Activated effector memory CD4-positive, alpha-beta T cell treated with Interleukin-2 at 50 U/mL for 16 hours (primary cell): ENCODE measurements around the gene DAAM1.

Source experiments
- DNase-seq: peaks from one replicate; pipeline ENCODE4 v3.0.0-alpha.2; 2020

The DAAM1 gene

DNA sequence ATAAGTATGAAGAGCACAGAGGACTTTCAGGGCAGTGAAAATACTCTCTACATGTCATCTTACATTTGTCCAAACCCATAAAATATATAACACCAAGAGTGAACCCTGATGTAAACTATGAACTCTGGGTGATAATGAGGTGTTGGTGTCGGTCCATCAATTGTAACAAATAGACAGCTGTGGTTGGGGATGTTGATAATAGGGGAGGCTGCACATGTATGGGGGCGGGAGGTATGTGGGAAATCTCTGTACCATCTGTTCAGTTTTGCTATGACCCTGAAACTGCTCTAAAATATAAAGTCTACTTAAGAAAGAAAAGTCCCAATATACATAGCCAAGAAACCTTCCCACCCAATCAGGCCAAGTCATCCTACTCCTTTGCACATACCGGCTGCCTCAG is 188.2 kb downstream of the DAAM1 start:
- no peak for DNase-seq

DNA sequence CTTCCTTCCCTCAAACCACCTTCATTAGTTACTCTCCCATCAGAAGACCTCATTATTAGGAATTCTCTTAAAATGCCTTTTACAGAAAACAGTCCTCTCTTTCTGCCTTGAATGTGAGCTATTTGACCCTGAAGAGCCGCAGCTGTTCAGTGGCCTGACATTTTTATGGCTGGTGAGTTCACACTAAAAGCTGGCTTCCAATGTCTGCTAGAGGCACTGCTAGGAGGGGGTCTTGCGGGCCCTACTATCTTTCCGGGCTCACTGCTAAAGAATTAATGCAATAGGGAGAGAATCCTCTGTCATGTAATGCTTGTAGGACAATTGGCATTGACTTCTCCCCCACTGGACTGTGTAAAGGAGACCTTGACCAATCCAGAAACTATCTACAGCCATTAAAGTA is 189.0 kb downstream of the DAAM1 start:
- DNase-seq: no peak

DNA sequence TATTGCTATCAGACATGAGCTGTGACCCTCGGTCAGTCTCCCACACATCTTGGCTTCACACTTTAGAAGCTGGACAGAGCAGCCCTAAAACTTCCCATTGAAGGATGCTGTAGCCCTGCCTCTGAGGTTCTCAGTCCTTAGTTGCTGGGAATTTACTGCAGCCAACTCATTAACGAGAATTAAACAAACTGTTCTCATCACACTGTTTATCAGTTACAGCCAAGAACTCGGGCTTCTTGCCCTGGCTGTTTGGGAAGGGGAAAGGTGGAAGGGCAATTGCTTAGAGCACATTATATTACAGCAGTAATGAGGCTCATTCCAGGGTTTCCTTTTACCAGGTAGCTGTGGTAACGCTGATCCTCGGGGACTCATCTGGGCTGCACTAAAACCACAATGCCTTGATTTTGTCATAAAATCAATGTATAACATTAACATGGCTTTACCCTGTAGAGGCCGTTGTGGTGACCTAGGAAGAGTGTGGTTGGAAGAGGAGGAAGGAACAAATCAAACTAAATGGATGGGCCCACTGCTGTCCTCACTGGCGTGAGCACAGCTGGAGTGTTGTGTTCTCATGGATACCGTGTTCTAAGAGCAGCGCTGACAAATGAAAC is 189.6 kb downstream of the DAAM1 start:
- no peak for DNase-seq

DNA sequence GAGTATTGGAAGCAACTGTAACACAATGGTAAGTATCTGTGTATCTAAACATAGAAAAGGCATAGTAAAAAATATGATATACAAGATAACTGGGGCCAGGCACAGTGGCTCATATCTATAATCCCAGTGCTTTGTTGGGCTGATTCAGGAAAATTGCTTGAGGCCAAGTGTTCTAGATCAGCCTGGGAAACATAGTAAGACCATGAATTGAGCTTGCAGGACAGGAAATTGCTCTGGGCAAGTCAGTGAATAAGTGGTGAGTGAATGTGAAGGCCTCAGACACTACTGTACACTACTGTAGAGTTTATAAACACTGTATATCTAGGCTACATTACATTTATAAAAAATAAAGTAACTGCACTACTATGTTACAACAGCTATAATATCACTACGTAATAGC is 201.5 kb downstream of the DAAM1 start:
- DNase-seq: no peak

DNA sequence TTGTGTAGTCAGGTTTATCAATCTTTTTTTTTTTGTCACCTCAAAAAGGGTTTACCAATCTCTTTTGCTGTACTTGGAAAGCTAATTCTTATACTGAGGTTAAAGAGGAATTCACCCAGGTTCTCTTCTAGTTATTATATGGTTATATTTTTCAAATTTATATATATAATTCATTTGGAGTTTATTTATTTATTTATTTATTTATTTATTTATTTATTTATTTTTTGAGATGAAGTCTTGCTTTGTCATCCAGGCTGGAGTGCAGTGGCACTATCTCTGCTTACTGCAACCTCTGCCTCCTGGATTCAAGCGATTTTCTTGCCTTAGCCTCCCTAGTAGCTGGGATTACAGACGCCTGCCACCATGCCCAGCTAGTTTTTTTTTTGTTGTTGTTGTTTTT is 202.9 kb downstream of the DAAM1 start:
- DNase-seq: no peak

DNA sequence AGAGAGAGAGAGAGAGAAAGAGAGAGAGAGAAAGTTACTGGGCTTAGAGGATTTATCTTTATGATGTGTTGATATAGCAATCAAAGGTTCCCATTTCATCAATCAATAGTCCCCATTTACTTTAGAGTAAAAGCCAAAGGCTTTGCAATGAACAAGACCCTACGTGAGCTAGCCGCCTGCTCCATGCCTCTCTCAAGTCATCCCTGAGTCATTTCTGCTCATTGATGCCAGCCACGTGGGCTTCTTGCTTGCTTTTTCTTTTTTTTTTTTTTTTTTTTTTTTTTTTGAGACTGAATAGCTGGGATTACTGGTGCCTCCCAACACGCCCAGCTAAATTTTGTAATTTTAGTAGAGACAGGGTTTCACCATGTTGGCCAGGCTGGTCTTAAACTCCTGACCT is 205.8 kb downstream of the DAAM1 start:
- no peak for DNase-seq

DNA sequence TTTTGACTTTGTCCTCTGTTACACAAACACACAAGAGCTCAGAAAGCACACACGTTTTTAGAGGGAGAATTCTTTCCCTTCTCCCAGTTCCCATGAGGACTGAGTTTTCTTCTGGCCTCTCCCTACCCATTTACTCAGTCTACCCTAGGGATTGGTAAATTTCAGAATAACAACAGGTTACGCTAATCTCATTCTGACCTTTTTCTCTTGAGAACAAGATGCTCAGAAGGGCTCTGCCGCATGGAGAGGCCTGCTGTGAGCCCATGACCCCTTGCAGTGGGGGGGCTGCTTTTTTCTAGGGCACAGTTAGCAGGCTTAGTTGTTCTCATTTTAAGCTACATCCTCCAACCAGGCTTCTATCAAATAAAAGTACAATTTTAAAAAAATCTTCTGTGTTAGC is 207.2 kb downstream of the DAAM1 start:
- DNase-seq: no peak

DNA sequence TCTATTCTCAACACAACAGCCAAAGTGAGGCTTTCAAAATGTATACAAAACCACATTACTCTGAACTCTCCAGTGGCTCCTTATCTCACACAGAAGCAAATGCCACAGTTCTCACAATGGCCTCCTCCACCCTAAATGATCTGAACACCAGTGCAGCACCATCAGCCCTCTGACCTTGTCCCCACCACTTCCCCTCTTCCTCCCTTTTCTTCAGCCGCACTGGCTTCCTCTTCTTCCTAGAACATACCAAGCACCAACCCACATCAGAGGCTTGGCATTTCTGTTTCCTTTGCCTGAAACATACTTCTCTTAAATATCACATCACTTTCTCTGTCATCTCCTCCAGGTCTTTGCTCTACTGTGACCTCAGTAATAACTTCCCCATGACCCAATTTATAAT is 210.4 kb downstream of the DAAM1 start:
- DNase-seq: no peak

DNA sequence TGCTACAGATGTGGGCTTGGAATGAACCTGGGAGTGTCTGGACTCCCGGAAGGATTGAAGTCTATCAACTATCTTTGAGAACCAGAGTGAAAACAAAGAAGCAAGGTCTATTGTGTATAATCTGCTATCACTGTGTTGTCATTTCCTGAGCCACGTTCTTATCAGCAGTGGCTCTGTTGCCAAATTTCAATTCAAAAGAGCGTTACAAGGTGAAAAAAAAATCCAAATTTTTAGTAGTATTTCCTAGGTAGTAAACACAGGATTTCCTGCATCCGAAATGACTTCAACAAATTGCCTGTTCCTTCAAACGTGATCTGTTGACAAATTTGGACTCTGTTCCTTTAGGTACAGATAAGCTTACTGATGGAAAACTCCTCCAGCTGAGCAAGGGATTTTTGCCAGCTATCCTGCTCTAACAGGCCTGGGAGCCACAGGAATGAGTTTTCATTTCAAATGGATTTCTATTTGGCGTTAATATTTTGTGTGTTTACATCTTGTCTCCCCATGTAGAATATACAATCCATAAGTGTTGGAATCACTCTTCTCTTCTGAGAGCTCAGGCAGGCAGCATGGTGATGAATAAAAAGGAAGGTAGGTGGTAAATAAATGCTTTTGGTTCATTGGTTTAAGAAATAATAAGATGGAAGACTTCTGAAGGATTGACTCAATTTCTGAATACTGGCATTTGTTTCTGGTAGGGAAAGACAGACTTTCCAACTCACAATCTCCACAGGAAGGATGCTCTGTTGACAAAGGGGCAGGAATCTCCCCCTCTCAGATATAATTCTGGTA is 218.2 kb downstream of the DAAM1 start:
- no peak for DNase-seq

DNA sequence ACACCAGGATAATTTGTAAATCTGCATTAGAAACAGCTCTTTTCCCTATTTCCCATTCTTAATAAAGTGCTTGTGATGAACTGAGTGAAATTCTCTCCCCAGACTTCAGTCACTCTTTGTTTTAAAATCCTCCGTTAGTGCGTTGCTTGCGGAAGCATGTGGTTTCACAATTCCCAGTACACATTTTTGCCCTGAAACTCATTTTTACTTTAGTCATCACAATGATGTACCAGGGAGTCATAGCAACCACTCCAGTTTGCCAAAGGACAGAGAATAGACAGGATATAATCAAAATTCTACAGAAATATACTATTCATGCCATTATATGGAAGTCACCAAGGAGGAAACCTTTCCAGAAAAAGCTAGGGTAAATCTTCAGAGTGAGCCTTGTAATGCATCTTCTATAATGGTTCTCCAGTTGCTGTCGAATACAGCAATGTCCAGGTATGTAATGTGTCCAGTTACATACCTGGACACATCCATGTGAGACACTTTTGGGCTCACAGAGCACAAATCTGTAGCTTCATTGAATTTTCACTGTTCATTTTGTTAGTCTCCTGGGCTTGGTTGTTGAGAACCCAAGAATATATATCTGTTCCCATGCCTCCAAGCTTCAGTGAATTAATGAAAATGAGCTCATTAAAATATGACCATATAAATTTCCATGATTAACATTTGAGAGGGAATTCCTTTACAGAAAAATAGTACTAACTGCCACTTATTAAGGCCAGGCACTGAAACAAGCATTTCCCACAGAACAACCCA is 219.0 kb downstream of the DAAM1 start:
- no peak for DNase-seq

DNA sequence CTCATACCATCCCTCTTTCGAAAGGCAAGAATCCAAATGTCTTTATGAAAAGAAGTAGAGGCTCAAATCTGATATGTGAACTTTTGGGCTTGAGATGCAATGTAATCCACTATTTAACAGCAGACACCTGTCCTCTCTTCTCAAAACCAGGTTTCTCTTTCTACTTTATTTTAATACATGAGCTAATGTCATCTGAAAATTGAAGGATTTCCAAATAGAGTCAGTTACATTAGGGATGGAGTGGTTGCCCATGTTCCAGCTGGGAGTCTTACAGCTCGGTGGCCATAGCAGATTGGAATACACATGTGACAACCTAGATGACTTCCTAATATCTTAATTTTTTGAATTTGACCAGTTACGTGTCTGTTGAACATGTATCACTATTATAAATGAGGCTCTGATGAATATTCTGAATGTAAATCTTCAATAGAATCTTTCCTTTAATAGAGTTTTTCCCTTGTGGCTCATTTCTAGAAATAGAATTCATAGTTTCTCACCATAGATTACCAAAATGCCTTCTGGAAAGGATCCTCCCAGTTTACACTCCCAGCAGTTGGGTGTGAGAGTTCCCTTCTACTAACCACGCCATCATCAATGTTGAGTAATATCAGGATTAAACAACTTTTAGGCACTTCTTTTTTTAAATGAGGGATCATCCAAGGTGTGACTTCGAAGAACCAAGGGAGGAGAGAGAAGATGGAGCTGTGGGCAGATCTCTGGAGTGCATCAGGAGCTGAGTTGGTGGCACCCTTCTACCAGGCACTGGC is 227.6 kb downstream of the DAAM1 start:
- no peak for DNase-seq

DNA sequence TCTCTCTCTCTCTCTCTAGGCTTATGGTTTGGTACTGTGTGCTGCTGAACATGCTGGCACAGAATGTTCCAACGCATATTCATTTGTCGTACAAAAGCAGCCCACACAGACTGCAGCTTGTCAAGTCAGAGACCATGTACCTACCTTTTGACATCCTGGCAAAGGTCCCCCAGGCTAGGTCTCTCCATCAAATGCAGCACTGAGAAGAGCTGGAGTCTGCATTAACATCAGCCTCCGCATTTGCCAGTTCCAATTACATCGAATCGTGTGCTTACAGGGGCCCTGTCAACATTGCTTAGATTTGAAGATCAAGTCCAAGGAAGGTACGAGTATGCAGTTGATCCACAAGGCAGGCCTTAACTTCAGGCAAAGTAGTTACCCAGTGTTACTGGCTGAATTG is 228.8 kb downstream of the DAAM1 start:
- no peak for DNase-seq

DNA sequence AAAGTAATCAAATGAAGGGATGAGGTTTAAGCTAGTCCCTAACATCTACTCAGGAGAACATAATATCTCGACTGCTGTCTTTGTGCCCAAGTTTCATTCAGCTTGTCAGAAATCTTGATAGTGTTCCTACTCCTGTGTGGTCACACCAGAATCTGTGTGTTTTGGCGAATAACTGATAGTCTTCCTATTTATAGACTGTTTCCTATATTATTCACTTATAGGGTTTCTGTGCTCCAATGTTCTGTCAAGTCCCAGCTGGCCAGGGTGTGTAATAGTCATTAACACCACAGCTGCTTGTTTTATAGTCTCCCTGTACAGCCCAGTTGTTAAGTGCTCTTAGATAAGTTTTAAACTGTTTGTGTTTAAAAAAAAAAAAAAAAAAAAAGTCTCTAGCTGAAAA is 230.8 kb downstream of the DAAM1 start:
- no peak for DNase-seq
